SK-N-SH treated with all-trans-retinoic acid at 6 μM for 48 hours (cell line): ENCODE measurements around the gene POLR1D.

Source experiments
- ATAC-seq: fragments of 200-7000 bp; cut with Tn5 transposase; 3 replicates; pipeline ENCODE4 v1.9.1; 2020; ENCODE audit warnings: mild to moderate bottlenecking, moderate library complexity
- ARNTL ChIP-seq: fragments of 450-650 bp; formaldehyde crosslinking; IDR thresholded peaks from 2 replicates; pipeline ENCODE4 v1.5.0; 2020; ENCODE audit warnings: low read depth, mild to moderate bottlenecking, moderate library complexity, borderline replicate concordance
- BACH2 ChIP-seq: fragments of 250-450 bp; sonication (Bioruptor Pico); IDR thresholded peaks from 2 replicates; pipeline ENCODE4 v1.9.0; 2021; ENCODE audit warnings: mild to moderate bottlenecking, borderline replicate concordance
- CSDC2 ChIP-seq: fragments of 250-450 bp; sonication (Bioruptor Pico); IDR thresholded peaks from 2 replicates; pipeline ENCODE4 v1.5.0; 2020; ENCODE audit warnings: mild to moderate bottlenecking, moderate library complexity
- ESRRG ChIP-seq: fragments of 250-450 bp; sonication (Bioruptor Pico); IDR thresholded peaks from 2 replicates; pipeline ENCODE4 v1.6.1; 2021; ENCODE audit warnings: mild to moderate bottlenecking
- GLIS3 ChIP-seq: fragments of 250-450 bp; sonication (Bioruptor Pico); IDR thresholded peaks from 2 replicates; pipeline ENCODE4 v1.5.0; 2020; ENCODE audit warnings: mild to moderate bottlenecking, moderate library complexity
- ISL1 ChIP-seq: fragments of 250-450 bp; sonication (Bioruptor Pico); IDR thresholded peaks from 2 replicates; pipeline ENCODE4 v2.1.2; 2022; ENCODE audit warnings: mild to moderate bottlenecking, moderate library complexity
- OSR1 ChIP-seq: fragments of 250-450 bp; sonication (Bioruptor Pico); IDR thresholded peaks from 2 replicates; pipeline ENCODE4 v1.8.0; 2022; ENCODE audit warnings: moderate library complexity, mild to moderate bottlenecking, inconsistent platforms
- PPARA ChIP-seq: fragments of 250-450 bp; sonication (Bioruptor Pico); IDR thresholded peaks from 2 replicates; pipeline ENCODE4 v1.5.0; 2020; ENCODE audit warnings: mild to moderate bottlenecking, borderline replicate concordance
- SNAI2 ChIP-seq: fragments of 250-450 bp; sonication (Bioruptor Pico); IDR thresholded peaks from 2 replicates; pipeline ENCODE4 v1.5.0; 2020; ENCODE audit warnings: mild to moderate bottlenecking, moderate library complexity
- TCF4 ChIP-seq: fragments of 250-450 bp; sonication (Bioruptor Pico); IDR thresholded peaks from 2 replicates; pipeline ENCODE4 v1.8.0; 2021; ENCODE audit warnings: mild to moderate bottlenecking, moderate library complexity, borderline replicate concordance
- TOX ChIP-seq: fragments of 250-450 bp; sonication (Bioruptor Pico); IDR thresholded peaks from 2 replicates; pipeline ENCODE4 v1.8.0; 2021; ENCODE audit warnings: mild to moderate bottlenecking, moderate library complexity, borderline replicate concordance
- ZC3H10 ChIP-seq: fragments of 250-450 bp; sonication (Bioruptor Pico); IDR thresholded peaks from 2 replicates; pipeline ENCODE4 v1.5.1; 2021; ENCODE audit warnings: mild to moderate bottlenecking, moderate library complexity
- ZFP3 ChIP-seq: fragments of 250-450 bp; sonication (Bioruptor Pico); IDR thresholded peaks from 2 replicates; pipeline ENCODE4 v1.5.0; 2020; ENCODE audit warnings: mild to moderate bottlenecking, moderate library complexity
- ZFP30 ChIP-seq: fragments of 450-650 bp; formaldehyde crosslinking; IDR thresholded peaks from 2 replicates; pipeline ENCODE4 v1.5.0; 2022; ENCODE audit warnings: mild to moderate bottlenecking, moderate library complexity
- ZNF565 ChIP-seq: fragments of 450-650 bp; formaldehyde crosslinking; conservative IDR thresholded peaks from 2 replicates; pipeline ENCODE4 v1.5.0; 2020; ENCODE audit warnings: low read depth, mild to moderate bottlenecking, moderate library complexity
- ZNF70 ChIP-seq: fragments of 450-650 bp; formaldehyde crosslinking; IDR thresholded peaks from 2 replicates; pipeline ENCODE4 v1.5.0; 2020; ENCODE audit warnings: mild to moderate bottlenecking, moderate library complexity
- ZNF8 ChIP-seq: fragments of 450-650 bp; formaldehyde crosslinking; IDR thresholded peaks from 2 replicates; pipeline ENCODE4 v1.5.0; 2020; ENCODE audit warnings: mild to moderate bottlenecking, moderate library complexity
- TF ChIP-seq, protein P1 (sequence below): fragments of 250-450 bp; sonication (Bioruptor Pico); IDR thresholded peaks from 2 replicates; pipeline ENCODE4 v1.5.1; 2021; ENCODE audit warnings: mild to moderate bottlenecking, moderate library complexity
- TF ChIP-seq, protein P2 (sequence below): fragments of 250-450 bp; sonication (Bioruptor Pico); IDR thresholded peaks from 2 replicates; pipeline ENCODE4 v1.8.0; 2021; ENCODE audit warnings: low read depth, mild to moderate bottlenecking, moderate library complexity, borderline replicate concordance
- TF ChIP-seq, protein P3 (sequence below): fragments of 250-450 bp; sonication (Bioruptor Pico); IDR thresholded peaks from 2 replicates; pipeline ENCODE4 v1.5.1; 2020; ENCODE audit warnings: low read depth, mild to moderate bottlenecking, moderate library complexity
- TF ChIP-seq, protein P4 (sequence below): fragments of 250-450 bp; sonication (Bioruptor Pico); IDR thresholded peaks from 2 replicates; pipeline ENCODE4 v1.5.0; 2020; ENCODE audit warnings: mild to moderate bottlenecking, moderate library complexity
- TF ChIP-seq, protein P5 (sequence below): fragments of 250-450 bp; sonication (Bioruptor Pico); IDR thresholded peaks from 2 replicates; pipeline ENCODE4 v1.8.0; 2020; ENCODE audit warnings: mild to moderate bottlenecking, moderate library complexity, borderline replicate concordance

Gene POLR1D

DNA sequence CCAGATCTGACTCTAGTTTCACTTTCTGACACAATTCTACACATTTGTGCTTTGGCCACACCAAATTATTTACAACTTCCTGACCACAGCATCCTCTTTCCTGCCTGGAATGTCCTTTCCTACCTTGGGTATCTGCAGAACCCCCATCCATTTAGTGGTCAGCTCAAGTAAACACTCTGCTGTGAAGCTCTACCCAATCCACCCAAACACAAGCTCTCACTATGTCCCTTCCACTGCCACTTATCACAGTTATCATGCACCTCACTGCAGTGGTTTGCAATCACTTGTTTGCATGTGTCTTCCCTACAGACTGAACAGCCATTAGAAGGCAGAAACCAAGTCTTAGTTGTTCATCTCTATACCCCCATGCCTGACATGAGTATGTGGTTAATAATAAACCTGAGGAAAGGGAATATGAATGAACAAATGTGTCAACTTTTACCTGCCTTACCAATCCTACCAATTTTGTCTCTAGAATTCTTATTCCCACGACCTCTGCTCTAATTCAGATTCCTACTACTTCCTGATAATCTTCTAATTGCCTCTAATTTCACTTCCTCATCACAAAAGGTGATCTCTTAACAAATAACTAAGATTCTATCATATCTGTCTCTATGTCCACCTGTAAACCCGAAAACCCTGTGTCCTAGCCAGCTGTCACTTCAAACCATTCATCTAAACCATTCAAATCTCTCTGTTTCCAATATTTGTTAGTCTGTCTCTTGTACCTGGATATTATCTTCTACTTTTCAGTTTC, 26.5 kb upstream of the POLR1D start:
- TF ChIP-seq GLIS3 (CRISPR knock-in tag) (no peak), TOX (CRISPR knock-in tag) (no peak), BACH2 (CRISPR knock-in tag) (no peak), OSR1 (no peak), ZC3H10 (CRISPR knock-in tag) (no peak), ESRRG (CRISPR knock-in tag) (no peak), ZNF70 (CRISPR knock-in tag) (no peak), ZFP3 (CRISPR knock-in tag) (no peak), SNAI2 (no peak), ARNTL (no peak), PPARA (CRISPR knock-in tag) (no peak), ZNF565 (no peak), ZFP30 (CRISPR knock-in tag) (no peak), ZNF8 (no peak), TCF4 (CRISPR knock-in tag) (no peak)
- TF ChIP-seq, protein P1, sequence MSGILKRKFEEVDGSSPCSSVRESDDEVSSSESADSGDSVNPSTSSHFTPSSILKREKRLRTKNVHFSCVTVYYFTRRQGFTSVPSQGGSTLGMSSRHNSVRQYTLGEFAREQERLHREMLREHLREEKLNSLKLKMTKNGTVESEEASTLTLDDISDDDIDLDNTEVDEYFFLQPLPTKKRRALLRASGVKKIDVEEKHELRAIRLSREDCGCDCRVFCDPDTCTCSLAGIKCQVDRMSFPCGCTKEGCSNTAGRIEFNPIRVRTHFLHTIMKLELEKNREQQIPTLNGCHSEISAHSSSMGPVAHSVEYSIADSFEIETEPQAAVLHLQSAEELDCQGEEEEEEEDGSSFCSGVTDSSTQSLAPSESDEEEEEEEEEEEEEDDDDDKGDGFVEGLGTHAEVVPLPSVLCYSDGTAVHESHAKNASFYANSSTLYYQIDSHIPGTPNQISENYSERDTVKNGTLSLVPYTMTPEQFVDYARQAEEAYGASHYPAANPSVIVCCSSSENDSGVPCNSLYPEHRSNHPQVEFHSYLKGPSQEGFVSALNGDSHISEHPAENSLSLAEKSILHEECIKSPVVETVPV (CRISPR knock-in tag): no peak
- TF ChIP-seq, protein P2, sequence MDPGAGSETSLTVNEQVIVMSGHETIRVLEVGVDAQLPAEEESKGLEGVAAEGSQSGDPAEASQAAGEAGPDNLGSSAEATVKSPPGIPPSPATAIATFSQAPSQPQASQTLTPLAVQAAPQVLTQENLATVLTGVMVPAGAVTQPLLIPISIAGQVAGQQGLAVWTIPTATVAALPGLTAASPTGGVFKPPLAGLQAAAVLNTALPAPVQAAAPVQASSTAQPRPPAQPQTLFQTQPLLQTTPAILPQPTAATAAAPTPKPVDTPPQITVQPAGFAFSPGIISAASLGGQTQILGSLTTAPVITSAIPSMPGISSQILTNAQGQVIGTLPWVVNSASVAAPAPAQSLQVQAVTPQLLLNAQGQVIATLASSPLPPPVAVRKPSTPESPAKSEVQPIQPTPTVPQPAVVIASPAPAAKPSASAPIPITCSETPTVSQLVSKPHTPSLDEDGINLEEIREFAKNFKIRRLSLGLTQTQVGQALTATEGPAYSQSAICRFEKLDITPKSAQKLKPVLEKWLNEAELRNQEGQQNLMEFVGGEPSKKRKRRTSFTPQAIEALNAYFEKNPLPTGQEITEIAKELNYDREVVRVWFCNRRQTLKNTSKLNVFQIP (CRISPR knock-in tag): no peak
- TF ChIP-seq, protein P3, sequence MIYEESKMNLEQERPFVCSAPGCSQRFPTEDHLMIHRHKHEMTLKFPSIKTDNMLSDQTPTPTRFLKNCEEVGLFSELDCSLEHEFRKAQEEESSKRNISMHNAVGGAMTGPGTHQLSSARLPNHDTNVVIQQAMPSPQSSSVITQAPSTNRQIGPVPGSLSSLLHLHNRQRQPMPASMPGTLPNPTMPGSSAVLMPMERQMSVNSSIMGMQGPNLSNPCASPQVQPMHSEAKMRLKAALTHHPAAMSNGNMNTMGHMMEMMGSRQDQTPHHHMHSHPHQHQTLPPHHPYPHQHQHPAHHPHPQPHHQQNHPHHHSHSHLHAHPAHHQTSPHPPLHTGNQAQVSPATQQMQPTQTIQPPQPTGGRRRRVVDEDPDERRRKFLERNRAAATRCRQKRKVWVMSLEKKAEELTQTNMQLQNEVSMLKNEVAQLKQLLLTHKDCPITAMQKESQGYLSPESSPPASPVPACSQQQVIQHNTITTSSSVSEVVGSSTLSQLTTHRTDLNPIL (CRISPR knock-in tag): no peak
- TF ChIP-seq, protein P4, sequence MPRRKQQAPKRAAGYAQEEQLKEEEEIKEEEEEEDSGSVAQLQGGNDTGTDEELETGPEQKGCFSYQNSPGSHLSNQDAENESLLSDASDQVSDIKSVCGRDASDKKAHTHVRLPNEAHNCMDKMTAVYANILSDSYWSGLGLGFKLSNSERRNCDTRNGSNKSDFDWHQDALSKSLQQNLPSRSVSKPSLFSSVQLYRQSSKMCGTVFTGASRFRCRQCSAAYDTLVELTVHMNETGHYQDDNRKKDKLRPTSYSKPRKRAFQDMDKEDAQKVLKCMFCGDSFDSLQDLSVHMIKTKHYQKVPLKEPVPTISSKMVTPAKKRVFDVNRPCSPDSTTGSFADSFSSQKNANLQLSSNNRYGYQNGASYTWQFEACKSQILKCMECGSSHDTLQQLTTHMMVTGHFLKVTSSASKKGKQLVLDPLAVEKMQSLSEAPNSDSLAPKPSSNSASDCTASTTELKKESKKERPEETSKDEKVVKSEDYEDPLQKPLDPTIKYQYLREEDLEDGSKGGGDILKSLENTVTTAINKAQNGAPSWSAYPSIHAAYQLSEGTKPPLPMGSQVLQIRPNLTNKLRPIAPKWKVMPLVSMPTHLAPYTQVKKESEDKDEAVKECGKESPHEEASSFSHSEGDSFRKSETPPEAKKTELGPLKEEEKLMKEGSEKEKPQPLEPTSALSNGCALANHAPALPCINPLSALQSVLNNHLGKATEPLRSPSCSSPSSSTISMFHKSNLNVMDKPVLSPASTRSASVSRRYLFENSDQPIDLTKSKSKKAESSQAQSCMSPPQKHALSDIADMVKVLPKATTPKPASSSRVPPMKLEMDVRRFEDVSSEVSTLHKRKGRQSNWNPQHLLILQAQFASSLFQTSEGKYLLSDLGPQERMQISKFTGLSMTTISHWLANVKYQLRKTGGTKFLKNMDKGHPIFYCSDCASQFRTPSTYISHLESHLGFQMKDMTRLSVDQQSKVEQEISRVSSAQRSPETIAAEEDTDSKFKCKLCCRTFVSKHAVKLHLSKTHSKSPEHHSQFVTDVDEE (CRISPR knock-in tag): no peak
- ATAC-seq: no peak

DNA sequence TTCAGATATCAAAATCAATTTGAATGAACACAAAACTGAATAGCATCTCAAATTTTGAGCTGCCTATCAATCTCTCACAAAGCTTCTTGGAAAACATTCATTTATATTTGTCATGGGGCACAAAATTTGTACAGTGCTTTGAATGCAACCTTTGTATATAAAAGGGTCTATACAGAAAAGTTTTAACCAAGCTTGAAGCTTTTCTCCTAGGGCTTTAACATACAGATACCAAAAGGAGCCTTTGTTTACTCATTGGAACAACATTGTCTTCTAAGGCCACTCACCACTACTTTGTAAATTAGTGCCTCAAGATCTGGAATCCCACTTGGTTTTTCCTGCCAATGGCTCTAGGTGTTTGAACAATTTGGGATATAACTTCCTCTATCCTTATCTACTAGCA, 22.6 kb upstream of the POLR1D start:
- TF ChIP-seq ZFP3 (CRISPR knock-in tag) (no peak), GLIS3 (CRISPR knock-in tag) (no peak), ZFP30 (CRISPR knock-in tag) (no peak), ISL1 (CRISPR knock-in tag) (no peak), CSDC2 (CRISPR knock-in tag) (no peak), TOX (CRISPR knock-in tag) (no peak), ARNTL (no peak), ZNF565 (no peak), SNAI2 (no peak), ZNF70 (CRISPR knock-in tag) (no peak), ZC3H10 (CRISPR knock-in tag) (no peak)
- TF ChIP-seq, protein P2 (CRISPR knock-in tag): no peak
- TF ChIP-seq, protein P5, sequence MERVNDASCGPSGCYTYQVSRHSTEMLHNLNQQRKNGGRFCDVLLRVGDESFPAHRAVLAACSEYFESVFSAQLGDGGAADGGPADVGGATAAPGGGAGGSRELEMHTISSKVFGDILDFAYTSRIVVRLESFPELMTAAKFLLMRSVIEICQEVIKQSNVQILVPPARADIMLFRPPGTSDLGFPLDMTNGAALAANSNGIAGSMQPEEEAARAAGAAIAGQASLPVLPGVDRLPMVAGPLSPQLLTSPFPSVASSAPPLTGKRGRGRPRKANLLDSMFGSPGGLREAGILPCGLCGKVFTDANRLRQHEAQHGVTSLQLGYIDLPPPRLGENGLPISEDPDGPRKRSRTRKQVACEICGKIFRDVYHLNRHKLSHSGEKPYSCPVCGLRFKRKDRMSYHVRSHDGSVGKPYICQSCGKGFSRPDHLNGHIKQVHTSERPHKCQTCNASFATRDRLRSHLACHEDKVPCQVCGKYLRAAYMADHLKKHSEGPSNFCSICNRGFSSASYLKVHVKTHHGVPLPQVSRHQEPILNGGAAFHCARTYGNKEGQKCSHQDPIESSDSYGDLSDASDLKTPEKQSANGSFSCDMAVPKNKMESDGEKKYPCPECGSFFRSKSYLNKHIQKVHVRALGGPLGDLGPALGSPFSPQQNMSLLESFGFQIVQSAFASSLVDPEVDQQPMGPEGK (CRISPR knock-in tag): no peak
- TF ChIP-seq, protein P4 (CRISPR knock-in tag): no peak
- no peak for ATAC-seq
